K562 (cell line): ENCODE results near the gene MAPKAPK2. TPM values are rescaled to one million over a fixed set of nuclear protein-coding genes. Genes with fewer than 3 reads are reported as not detected.

Source experiments
- ESRRA ChIP-seq: fragments of 450-650 bp; IDR thresholded peaks from 2 replicates; pipeline ENCODE4 v1.6.1; 2014; ENCODE audit warnings: low read depth, mild to moderate bottlenecking, moderate library complexity, borderline replicate concordance
- GABPB2 ChIP-seq: fragments of 250-450 bp; sonication (Bioruptor Pico); conservative IDR thresholded peaks from 2 replicates; pipeline ENCODE4 v1.5.1; 2021; ENCODE audit warnings: mild to moderate bottlenecking
- GTF2E2 ChIP-seq: fragments of 200-800 bp; sonication (Bioruptor generic); IDR thresholded peaks from 2 replicates; pipeline ENCODE4 v1.6.1; 2016; ENCODE audit warnings: missing genetic modification characterization, missing compliant biosample characterization
- HDAC1 ChIP-seq, 2 experiments: fragments of 450-650 bp; IDR thresholded peaks; 2 replicates each; pipeline ENCODE4 v1.6.1; 2016 to 2017; ENCODE audit warnings: inconsistent platforms in 1 of 2, mild to moderate bottlenecking in 1 of 2, moderate library complexity in 1 of 2
- NR2C1 ChIP-seq, 2 experiments: fragments of 450-650 bp; IDR thresholded peaks; 2 replicates each; pipeline ENCODE4 v1.6.1; 2017; ENCODE audit warnings: mild to moderate bottlenecking in 2 of 2, antibody characterized with exemption in 1 of 2, inconsistent platforms in 1 of 2, missing compliant biosample characterization in 1 of 2, missing genetic modification characterization in 1 of 2
- TOE1 ChIP-seq, 2 experiments: fragments of 450-650 bp in 1 of 2; sonication (generic) in 1 of 2; formaldehyde crosslinking in 1 of 2; IDR thresholded peaks; 2 replicates each; pipeline versions ENCODE4 v1.7.1 to v1.8.0; 2016 to 2022; ENCODE audit warnings: borderline replicate concordance in 2 of 2, mild to moderate bottlenecking in 2 of 2, antibody characterized with exemption in 1 of 2, inconsistent platforms in 1 of 2, low read depth in 1 of 2, missing genetic modification reagents in 1 of 2, moderate library complexity in 1 of 2
- XRCC5 ChIP-seq: fragments of 200-400 bp; formaldehyde crosslinking; IDR thresholded peaks from 2 replicates; pipeline ENCODE4 v1.6.1; 2017; ENCODE audit warnings: low read depth, mild to moderate bottlenecking, low read length
- ZNF3 ChIP-seq: fragments of 250-450 bp; sonication (Bioruptor Pico); IDR thresholded peaks from 2 replicates; pipeline ENCODE4 v1.5.0; 2021; ENCODE audit warnings: mild to moderate bottlenecking, moderate library complexity
- ZNF75A ChIP-seq: fragments of 450-650 bp; formaldehyde crosslinking; IDR thresholded peaks from 2 replicates; pipeline ENCODE4 v1.4.0; 2020; ENCODE audit warnings: mild to moderate bottlenecking
- polyA plus RNA-seq, 8 experiments: library from polyadenylated mRNA; depleted of rRNA in 4 of 8; stranded (reverse) in 5 of 8; unstranded in 3 of 8; fragments of >200 nt; fragmentation: Nextera tagmentation in 2 of 8; fragmentation: Illumina TruSeq in 1 of 8; extraction: Ambion mirVana in 2 of 8; extraction: Trizol in 1 of 8; gene quantifications; 2 replicates each; pipeline versions ENCODE4 v1.2.1 to v1.2.3, GENCODE V29; 2011 to 2014; ENCODE audit warnings: inconsistent platforms in 1 of 8, missing spikeins in 1 of 8
- total RNA-seq, 7 experiments: library from RNA; depleted of rRNA in 6 of 7; stranded (reverse); fragments of >200 nt in 6 of 7; fragmentation: Illumina TruSeq in 2 of 7; extraction: Trizol in 2 of 7; gene quantifications; 2 replicates each; pipeline versions ENCODE4 v1.2.1 to v1.2.3, GENCODE V29; 2011 to 2021; ENCODE audit warnings: low replicate concordance in 1 of 7
- TF ChIP-seq, protein P1 (sequence below), 2 experiments: fragments of 450-650 bp in 1 of 2; sonication (generic) in 1 of 2; formaldehyde crosslinking in 1 of 2; IDR thresholded peaks; 2 replicates each; pipeline versions ENCODE4 v1.7.1 to v1.9.0; 2016 to 2022; ENCODE audit warnings: inconsistent platforms in 1 of 2, mild to moderate bottlenecking in 1 of 2, missing genetic modification reagents in 1 of 2

Gene MAPKAPK2
- total and polyA plus RNA-seq, 9 of the 15 experiments (the other 6 are each of a cell fraction or from before 2014, with no cell fraction given), result 0.63 to 94.2 (median 52.1) TPM

DNA sequence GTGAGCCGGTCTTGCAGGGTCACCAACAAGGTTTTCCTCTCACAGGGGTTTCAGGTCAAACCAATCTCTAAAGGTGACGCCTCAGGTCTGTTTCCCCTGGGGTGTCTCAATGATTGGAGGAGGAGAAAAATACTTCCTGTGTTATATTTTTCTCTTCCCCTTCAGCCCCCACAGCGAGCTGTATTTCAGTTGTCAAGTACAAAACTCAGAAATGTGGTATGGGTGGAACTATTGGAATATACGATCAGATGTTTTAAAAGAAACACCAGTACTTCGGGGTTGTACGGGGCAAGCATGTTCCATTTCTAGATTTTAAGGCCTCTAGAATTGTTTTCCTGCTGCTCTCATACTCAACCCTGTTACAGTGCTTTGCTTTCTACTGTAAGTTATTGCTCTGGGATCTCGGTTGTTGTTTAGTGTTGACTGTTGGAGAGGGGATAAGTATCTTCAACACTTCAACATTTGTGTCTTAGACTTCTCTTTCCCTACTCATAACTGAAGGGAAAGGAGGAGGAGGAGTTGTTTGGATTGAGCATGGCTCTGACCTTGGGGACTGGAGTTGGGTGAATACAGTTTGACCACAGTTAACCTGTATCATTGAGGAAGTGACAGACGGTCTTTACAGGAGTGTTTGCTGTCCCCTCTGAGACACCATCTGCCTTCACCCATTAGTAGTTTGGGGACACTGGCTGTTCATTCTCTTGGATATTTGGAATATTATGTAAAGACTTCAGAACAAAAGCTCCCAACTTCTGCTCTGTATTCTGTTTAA is 2.0 kb downstream of the MAPKAPK2 start (continued):
- TF ChIP-seq, protein P1, sequence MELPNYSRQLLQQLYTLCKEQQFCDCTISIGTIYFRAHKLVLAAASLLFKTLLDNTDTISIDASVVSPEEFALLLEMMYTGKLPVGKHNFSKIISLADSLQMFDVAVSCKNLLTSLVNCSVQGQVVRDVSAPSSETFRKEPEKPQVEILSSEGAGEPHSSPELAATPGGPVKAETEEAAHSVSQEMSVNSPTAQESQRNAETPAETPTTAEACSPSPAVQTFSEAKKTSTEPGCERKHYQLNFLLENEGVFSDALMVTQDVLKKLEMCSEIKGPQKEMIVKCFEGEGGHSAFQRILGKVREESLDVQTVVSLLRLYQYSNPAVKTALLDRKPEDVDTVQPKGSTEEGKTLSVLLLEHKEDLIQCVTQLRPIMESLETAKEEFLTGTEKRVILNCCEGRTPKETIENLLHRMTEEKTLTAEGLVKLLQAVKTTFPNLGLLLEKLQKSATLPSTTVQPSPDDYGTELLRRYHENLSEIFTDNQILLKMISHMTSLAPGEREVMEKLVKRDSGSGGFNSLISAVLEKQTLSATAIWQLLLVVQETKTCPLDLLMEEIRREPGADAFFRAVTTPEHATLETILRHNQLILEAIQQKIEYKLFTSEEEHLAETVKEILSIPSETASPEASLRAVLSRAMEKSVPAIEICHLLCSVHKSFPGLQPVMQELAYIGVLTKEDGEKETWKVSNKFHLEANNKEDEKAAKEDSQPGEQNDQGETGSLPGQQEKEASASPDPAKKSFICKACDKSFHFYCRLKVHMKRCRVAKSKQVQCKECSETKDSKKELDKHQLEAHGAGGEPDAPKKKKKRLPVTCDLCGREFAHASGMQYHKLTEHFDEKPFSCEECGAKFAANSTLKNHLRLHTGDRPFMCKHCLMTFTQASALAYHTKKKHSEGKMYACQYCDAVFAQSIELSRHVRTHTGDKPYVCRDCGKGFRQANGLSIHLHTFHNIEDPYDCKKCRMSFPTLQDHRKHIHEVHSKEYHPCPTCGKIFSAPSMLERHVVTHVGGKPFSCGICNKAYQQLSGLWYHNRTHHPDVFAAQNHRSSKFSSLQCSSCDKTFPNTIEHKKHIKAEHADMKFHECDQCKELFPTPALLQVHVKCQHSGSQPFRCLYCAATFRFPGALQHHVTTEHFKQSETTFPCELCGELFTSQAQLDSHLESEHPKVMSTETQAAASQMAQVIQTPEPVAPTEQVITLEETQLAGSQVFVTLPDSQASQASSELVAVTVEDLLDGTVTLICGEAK (IDR thresholded peaks at IDR 0.05), result no peak
- TF ChIP-seq, protein P1 (CRISPR knock-in tag; IDR thresholded peaks at IDR 0.05), result no peak
- TF ChIP-seq XRCC5 (no peak), ZNF75A (no peak), ESRRA (peak; percentile 80), NR2C1 (IDR thresholded peaks at IDR 0.05) (peak; percentile 63), NR2C1 (tag; IDR thresholded peaks at IDR 0.05) (0 out of 2 replicates have a peak, but pooled peaks have one; percentile 45), GABPB2 (no peak), GTF2E2 (0 out of 2 replicates have a peak, but pooled peaks have one; percentile 7), HDAC1 (IDR thresholded peaks at IDR 0.05) (peak in 1 of 2 experiments; percentile 6; a peak in 1 of 4 replicates), ZNF3 (CRISPR knock-in tag) (no peak), TOE1 (IDR thresholded peaks at IDR 0.05; ENCODE audit: borderline replicate concordance) (no peak), TOE1 (CRISPR knock-in tag; IDR thresholded peaks at IDR 0.05; ENCODE audit: borderline replicate concordance, low read depth) (no peak)
